Fibroblast of gingiva (primary cell): Measurements from ENCODE around the gene ALKBH8.
"Not testable (repeated sequence)": the region's sequence is repeated elsewhere in the genome, so short reads cannot be mapped to it uniquely, and the experiment has no call there.

Source experiments
- DNase-seq: peaks from one replicate; pipeline ENCODE4 v3.0.0-alpha.2; 2011; ENCODE audit warnings: low read depth

ALKBH8 gene, protein sequence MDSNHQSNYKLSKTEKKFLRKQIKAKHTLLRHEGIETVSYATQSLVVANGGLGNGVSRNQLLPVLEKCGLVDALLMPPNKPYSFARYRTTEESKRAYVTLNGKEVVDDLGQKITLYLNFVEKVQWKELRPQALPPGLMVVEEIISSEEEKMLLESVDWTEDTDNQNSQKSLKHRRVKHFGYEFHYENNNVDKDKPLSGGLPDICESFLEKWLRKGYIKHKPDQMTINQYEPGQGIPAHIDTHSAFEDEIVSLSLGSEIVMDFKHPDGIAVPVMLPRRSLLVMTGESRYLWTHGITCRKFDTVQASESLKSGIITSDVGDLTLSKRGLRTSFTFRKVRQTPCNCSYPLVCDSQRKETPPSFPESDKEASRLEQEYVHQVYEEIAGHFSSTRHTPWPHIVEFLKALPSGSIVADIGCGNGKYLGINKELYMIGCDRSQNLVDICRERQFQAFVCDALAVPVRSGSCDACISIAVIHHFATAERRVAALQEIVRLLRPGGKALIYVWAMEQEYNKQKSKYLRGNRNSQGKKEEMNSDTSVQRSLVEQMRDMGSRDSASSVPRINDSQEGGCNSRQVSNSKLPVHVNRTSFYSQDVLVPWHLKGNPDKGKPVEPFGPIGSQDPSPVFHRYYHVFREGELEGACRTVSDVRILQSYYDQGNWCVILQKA

DNA sequence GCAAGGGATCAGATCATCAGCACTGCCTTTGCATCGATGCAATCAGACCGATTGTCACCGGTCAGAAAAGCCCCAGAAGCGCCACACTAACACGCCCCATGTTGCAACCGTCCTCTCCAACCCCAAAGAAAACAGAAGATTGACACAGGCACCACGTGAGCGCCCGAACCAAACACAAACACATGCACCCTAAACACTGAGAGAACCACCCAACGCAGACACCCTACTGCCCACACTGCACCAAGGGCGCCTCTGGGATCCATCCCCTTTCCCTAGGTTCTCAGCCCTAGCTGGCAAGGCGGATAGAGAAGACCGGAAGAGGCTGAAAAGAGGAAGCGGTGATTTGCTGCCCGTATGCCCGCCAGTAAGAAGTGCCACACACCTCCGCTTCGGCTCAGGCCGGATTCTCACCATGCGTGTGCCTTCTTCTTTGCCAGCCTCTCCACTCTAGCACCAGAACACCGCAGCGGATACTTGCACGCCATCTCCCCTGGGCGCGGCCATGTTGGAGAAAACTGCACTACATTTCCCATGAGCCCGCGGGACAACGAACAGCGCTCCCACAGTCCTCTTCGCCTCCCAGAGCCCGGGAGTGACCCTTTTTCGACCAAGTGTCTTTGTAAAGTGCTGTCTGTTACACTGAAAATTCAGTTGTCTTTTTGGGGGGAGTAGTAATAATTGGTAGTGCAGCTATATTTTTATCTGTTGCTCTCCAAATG lies at the start of gene ALKBH8:
TSS of gene ALKBH8 (minus strand) at position 517 of the 719 bp plus-strand sequence. CDS start 4,842 bp downstream, outside the sequence.
- DNase-seq = peak; percentile 58

DNA sequence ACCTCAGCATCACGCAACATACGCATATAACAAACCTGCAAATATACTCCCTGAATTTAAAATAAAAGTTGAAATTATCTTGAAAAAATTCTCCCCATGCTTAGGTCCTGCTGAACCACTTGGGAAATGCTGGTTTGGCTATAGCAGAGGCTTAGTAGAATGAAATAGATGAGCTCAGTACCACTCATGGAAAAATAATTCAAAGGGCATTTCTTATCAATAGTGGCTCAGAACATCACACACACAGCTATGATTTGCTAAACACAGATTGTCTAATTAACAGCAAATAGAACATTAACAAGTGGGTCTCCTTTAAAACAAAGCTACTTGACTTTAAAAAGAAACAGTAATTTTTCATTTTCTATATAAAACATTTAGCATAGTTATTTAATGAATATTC lies 46.9 kb upstream of the ALKBH8 start:
- no peak for DNase-seq

DNA sequence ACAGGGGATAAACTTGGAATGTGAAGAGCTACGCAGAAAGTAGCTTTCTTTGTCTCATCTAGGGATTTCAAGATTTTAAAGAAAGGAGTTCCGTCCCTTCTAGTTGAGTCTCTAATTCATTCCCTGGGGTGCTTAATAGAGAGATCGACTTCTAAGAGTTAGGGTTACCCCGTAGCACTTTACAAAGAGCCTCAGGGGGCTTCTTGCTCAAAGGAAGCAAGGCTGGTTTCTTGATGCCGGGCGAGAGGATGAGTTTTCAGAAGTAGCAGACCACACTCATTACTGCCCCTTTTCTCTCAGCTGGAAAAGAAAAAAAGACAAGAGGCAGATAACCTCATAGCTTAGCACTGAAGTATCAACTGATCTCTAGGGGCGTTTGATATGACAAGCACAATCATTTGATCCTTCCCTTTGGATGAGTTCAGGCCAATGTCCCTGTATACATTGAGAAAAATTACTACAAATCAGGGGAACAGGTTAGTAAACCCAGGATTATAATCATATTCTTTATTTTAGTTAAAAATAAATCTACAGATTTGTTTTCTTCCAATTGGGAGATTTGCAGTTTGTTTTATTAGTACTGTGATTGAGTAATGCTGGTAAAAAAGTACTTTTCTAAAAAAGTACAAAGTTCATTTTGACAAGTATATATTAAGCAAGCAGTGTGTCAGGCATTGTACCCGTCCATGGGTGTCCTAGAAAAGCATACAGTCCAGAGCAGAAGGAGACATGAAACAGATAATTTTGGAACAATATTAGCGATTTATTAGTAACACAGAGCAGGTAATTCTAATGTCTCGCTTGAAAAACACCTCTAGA lies 44.1 kb upstream of the ALKBH8 start:
- no peak for DNase-seq

DNA sequence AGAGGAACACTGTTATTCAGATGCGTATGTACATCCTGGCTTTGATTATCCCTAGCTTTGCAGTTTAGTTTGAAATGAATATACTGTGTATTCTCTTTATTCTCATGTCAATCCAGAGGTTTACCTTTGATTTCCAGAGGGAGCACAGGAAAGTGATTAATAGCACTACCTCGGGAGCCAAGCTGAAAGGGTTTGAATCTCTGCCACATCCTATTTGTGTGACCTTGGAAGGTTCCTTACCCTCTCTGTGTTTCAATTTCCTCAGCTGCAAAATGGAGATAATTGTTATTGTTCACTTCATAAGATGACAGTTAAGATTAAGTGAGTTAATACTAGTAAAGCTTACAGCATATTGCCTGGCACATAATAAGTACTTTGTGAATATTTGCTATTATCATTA lies 43.3 kb upstream of the ALKBH8 start:
- DNase-seq = no peak

DNA sequence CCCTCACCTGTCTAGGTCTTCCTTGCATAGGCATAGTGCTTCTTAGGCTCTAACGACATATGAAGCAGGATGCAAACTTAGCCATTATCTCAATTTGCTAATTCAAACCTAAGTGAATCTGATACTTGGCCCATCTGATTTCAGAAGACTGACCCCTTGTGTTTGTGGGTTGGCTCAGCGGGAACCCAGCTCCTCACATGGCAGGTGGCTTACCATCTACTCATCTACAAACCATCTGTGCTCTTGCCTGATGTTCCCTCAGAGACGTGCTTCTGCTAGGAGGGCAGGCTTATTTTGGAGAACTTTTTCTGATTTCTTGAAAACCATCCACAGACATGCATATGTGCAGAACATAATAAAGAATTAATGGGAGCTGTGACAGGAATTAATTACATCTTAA lies 40.6 kb upstream of the ALKBH8 start:
- DNase-seq = no peak

DNA sequence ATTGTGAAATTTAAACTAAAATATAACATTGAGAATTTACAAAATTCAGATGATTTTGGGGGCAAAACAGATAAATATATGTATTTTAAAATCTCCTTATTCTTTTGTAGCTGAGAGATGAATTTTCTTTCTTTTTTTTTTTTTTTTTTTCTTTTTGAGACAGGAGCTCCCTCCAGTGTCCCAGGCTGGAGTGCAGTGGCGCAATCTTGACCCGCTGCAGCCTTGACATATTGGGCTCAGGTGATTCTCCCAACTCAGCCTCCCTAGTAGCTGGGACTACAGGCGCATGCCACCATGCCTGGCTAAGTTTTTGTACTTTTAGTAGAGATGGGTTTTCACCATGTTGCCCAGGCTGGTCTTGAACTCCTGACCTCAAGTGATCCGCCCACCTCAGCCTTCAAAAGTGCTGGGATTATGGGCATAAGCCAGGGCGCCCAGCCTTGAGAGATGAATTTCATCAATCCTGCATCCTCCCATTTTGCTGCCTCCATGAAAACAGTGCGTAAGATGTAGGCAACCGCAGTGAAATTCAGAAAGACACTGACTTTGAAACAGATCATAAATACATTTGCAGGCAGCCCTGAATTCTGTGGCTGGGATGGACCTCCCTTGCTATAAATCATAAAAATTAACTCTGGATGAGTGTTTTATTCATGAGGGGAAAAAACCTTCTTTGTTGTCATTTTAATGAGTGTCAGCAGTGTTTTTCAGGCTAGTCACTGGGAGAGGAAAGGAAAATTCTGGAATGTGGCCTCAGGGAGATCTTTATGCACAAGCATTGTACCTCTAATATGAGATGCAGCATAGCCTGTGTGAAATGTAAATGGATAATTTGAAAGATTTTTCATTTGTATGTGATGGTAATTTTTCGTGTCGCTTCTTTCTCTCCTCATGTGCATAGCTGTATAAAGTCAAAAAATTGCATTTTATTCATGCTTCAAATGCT lies 39.8 kb upstream of the ALKBH8 start:
- DNase-seq = no peak

DNA sequence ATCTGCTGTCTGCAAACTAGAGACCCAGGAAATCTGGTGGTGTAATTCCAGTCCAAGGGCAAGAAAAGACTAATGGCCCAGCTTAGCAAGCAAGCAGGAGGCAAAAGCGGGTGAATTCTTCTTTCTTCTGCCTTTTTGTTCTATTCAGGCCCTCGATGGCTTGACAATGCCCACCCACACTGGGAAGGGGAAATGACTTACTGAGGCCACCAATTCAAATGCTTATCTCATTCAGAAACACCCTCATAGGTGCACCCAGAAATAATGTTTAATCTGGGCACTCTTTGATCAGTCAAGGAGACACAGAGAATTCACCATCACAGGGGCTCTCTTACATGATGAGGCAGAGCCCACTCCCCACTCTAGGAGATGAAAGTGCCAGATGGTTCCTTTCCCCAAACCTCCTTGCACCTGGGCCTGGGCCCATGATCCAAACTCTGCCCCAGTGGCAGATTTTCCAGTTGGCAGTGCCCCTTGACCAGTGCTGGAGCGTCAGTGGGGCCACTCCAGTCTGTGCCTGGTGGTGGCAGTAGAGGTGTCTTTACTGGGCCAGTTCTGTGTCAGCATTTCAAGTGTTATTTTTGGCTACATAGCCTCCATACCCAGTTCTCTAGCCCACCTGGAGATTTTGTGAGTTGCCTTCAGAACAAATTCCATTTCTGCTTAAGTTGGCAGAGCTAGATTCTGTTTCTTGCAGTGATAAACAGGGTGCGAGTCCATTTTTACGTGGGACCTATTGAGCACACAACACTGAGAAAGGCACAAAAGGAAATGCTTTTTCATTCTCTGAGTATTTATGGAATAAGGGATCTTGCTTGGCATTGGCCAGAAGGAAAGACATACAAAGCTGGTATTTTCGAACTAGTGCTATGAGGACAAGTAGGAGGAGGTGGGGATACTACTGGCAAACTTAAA lies 32.9 kb upstream of the ALKBH8 start:
- no peak for DNase-seq

DNA sequence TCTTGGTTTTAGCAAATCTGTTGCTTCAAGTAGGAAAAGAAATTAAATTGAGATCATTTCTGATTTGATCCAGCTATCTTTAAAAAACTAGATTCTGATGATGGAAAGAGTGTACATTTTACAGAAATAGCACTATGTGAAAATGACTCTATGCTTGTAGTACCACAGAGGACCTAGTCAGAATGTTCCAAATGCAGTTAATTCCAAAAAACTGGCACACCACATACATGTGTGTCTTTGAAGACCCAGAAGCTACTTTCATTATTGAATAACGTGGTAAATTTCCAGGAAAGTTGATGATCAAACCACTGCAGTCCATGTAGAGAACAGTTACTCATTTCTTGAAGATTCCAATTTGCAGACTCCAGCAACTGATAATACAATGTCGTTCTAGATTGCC lies 29.2 kb upstream of the ALKBH8 start:
- no peak for DNase-seq

DNA sequence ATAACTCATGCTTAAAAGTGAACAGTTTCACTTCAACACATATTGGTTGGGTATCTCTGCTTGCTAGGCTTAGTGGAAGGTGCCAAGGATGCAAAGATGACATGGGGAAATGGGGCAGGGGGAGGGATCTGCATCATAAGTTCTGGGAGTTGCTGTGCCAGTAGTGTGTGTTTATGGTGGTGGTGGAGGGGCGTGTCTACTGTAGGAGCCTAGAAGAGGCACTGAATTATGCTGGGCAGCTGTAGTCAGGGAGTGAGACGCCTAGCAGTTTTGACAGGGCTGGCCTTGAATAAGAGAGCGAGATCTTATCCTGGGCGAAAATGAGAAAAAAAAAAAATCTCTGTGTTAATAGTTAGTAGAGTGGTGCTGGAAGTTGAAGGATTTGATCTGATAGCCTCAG lies 28.4 kb upstream of the ALKBH8 start:
- no peak for DNase-seq

DNA sequence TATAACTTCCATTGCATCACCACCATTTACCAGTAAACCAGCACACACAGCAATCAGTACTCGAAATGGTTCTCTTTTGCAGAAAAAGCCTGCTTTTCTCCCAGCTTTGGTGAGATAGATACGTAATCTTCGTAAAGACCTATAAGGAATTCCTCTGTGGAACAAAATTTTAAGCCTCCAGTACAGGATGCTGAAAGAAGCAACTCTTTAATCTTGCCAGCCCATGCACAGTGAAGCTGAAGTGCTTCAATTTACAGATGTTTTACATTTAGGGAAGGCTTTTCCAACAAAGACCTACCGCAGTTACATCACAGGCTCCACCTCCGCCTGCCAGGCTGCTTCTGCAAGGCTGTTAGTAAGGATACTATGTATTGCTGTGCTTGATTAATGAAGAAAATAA lies 27.3 kb upstream of the ALKBH8 start:
- DNase-seq = no peak

DNA sequence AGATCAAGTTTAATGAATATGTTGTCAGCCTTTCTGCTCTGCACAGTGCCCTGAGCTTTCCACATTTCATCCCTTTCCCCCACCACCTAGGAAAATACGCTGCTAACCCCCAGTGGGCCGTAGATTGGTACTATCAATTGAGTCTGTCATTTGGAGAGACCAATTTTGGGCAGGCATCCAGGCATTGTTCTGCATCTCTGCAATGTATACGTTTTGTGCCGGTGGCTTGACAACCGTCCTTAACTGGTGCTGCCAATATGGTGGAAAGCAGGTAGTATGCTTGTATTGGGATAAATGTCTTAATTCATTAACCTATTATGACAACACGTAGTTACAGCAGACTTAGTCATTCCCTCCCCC lies 26.7 kb upstream of the ALKBH8 start:
- DNase-seq = no peak

DNA sequence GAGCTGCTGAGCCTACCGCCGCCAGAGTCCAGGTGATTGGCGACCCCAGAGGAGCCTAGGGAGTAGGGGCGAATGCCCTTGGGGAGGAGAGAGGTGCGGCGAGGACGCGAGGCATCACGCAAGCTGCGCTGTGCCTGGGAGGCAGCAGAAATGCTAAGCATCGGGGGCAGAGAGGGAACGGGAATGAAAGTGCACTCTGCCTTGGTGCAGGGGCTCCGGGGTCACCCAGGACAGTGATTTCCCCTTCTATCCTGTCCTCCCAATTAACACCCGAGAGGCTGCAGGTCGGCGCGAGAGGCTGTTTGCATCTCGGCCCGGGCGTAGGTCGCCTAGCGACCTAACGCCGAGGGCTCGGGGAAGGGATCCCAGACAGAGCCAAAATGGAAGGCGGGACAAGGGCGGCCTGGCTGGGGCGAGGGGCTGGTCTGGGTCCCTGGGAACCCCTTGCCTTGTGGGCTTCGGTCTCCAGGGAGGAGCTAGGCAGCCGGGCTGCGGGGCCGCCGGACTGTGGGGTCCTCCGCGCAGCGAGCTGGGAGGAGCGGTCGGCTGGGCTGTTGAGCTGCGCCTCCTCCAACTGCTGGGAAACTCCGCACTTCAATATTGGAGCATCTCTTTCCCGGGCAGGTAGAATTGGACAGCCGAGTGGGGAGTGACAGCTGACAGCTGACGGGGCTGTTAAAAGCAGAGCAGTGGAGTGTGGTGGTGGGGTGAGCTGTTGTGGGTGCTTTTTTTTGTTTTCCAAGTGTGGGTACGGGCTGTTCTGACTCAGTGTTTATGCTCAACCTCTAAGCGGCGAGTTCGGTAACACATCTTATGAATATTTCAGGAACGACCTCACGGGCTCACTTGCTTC lies 26.1 kb upstream of the ALKBH8 start:
- DNase-seq = no peak

DNA sequence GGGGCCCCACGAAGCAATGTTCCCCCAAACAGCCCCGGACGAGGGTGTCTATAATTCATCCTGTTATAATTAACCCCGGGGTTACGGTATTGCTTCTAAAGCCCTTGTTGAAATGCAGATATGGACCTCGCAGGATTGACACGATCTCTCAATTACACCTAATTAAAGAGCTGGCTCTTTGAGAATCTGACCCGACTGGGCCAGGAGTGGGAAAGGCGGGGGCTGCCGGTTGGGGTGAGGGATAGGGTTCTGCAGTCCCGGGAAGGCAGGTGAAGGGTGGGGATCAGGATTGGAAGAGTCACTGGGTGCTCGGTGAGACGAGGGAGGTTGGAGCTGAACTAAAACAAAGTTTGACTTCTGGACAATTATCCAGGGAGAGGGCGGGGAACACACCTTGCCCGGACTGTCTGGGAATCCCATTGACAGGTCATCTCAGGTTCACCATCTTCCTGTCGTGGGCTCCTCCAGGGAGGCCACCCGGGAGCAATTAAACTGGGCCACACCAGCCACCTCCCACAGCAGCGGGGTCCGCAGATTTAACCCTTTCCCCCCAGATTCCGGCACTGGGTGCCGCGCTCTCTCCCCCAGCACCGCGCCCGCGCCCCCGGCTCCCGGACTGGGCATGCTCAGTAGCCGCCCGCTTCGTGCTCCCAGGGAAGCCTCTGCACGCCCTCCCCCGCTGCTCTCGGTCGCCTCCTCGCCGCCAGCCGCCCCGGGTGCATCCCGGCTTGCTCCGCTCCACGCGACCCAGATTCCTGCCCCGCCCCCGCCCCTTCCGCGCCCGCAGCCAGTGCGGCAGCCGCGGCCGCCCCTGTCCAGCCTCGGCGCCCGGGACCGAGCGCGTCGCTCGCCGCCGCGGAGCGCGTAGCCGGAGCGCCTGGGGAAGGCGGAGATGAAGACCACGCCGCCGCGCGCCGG lies 25.2 kb upstream of the ALKBH8 start, which contains the start of gene ELMOD1:
TSS of gene ELMOD1 (plus strand) at position 688 of the 918 bp plus-strand sequence. CDS start 27,043 bp downstream, outside the sequence.
- DNase-seq = peak; percentile 21

DNA sequence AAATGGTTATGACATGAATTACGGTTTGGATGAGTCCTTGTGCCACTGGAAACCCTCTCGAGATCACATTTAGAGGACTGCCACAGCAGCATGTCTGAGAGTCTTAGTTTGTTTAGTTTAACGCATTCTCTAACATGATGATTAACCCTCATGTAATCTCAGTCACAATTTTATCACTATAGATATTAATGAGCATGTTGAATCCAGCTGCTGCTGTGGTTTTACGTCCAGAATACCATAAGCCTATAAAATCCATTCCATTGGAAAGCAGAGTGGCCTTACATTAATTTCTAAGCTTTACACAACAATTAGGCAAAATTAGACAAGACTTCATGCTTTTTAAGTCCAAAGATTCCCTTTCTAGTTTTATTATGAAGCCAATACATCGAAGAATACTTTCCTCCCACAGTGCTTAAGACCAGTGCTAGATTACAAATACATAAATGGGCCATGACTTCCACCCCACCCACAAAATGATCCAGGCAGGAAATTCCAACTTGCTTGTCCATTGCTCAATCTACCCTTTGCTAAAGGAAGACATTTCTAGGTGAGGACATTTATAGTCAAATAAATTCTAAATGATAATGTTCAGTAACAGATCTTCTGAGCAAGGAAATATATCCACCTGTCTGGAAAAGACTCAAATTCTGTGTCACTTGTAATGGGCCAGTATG lies 21.9 kb upstream of the ALKBH8 start:
- DNase-seq = no peak

DNA sequence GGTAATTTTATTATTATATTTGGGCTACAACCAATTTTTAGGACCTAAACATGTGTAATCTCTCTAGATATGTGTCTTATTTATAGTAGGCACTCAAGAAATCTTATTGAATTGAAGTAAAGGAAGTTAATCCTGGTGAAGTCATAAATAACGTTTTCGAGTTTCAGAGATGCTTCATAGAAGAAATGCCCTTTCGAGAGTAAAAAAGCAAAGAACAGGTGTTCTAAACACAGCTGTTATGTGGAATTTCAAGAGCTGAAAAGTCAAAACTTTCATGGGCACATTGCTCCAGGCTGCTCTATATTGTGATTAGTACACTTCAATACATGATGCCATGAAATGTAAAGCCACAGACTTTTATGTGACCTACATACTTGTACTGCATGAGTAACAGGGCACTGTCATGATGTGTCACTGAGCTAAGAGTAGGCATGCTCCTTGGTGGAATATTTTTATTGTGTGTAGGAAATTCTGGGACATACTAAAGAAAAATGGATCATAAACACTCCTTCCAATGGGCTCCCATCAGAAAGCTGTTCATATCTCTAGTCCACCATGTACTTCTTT lies 18.2 kb upstream of the ALKBH8 start:
- DNase-seq = no peak

DNA sequence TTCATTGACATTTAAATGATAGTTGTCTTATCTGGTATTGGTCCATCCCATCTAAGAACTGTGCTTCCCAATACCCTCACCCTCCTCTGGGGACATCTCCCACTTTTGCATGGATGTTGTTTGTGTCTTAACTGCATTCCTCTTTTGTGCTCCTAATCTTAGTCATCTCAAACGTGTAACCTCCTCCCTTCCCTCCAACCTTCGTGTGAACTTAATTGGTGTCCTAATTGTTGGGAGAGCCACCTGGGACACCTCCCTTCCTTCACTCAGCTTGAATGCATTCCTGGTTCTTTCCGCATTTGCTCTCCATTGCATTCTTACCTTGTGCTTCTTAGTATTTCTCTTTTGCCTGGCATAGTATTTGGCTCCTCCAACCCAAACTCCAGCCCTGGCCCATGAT lies 15.6 kb upstream of the ALKBH8 start:
- DNase-seq = no peak

DNA sequence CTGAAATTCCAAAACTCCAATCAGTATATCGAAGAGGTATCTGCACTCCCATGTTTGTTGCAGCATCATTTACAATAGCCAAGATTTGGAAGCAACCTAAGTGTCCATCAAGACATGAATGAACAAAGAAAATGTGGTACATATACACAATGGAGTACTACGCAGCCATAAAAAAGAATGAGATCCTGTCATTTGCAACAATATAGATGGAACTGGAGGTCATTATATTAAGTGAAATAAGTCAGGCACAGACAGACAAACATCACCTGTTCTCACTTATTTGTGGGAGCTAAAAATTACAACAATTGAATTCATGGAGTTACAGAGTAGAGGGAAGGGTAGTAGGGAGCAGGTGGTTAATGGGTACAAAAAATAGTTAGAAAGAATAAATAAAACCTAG lies 13.6 kb upstream of the ALKBH8 start:
- DNase-seq = not testable (repeated sequence)
